Measurements from ENCODE around the gene TAF3. TPM values are rescaled to one million over a fixed set of nuclear protein-coding genes. Genes with fewer than 3 reads are reported as not detected.

TAF3 gene
- total RNA-seq, 2 donors from 2014 or later, result 15.6 to 20.0 TPM

- ATAC-seq, result no peak
- Mint-ChIP-seq H3K36me3 (peaks cover 8% of the 10 kb centered on the region), H3K27me3 (no peaks in the 10 kb centered on the region), H3K4me1 (ENCODE audit: low read depth in 2 of 2) (peaks cover 22 to 26% of the 10 kb centered on the region in 2 donors), H3K9me3 (no peaks in the 10 kb centered on the region), H3K27ac (no peak overlapping the region), H3K4me3 (no peak overlapping the region)
- DNase-seq (ENCODE audit: low spot score), result no peak
Observed at GRCh38 chr10:7829289-7829834, 11.1 kb downstream of the TAF3 start.

- Mint-ChIP-seq H3K4me1 (ENCODE audit: low read depth in 2 of 2) (peaks cover 32 to 36% of the 10 kb centered on the region in 2 donors), H3K9me3 (no peaks in the 10 kb centered on the region), H3K27ac (no peak overlapping the region), H3K36me3 (no peaks in the 10 kb centered on the region), H3K4me3 (no peak overlapping the region), H3K27me3 (no peaks in the 10 kb centered on the region)
- no peak for DNase-seq (ENCODE audit: low spot score)
- no peak for ATAC-seq
Observed at GRCh38 chr10:7832060-7832459, 13.8 kb downstream of the TAF3 start.

- Mint-ChIP-seq H3K36me3 (no peaks in the 10 kb centered on the region), H3K27ac (no peak overlapping the region), H3K27me3 (no peaks in the 10 kb centered on the region), H3K4me3 (no peak overlapping the region), H3K9me3 (no peaks in the 10 kb centered on the region), H3K4me1 (ENCODE audit: low read depth in 2 of 2) (peaks cover 32% of the 10 kb centered on the region in 2 donors)
- no peak for DNase-seq (ENCODE audit: low spot score)
- no peak for ATAC-seq
Observed at GRCh38 chr10:7833210-7833609, 14.9 kb downstream of the TAF3 start.

GRCh38 chr10:7834262-7834661 lies 16.0 kb downstream of the TAF3 start:
- Mint-ChIP-seq H3K4me3 (no peak overlapping the region), H3K9me3 (no peaks in the 10 kb centered on the region), H3K27me3 (no peaks in the 10 kb centered on the region), H3K36me3 (no peaks in the 10 kb centered on the region), H3K27ac (no peak overlapping the region), H3K4me1 (ENCODE audit: low read depth in 2 of 2) (peaks cover 28 to 31% of the 10 kb centered on the region in 2 donors)
- no peak for DNase-seq (ENCODE audit: low spot score)
- ATAC-seq, result no peak

- H3K4me3 Mint-ChIP-seq, result no peak overlapping the region
- H3K36me3 Mint-ChIP-seq, result no peaks in the 10 kb centered on the region
- no peak overlapping the region for H3K27ac Mint-ChIP-seq
- H3K27me3 Mint-ChIP-seq, result no peaks in the 10 kb centered on the region
- no peaks in the 10 kb centered on the region for H3K9me3 Mint-ChIP-seq
- no peak for DNase-seq (ENCODE audit: low spot score)
- peaks cover 21% of the 10 kb centered on the region in 2 donors for H3K4me1 Mint-ChIP-seq (ENCODE audit: low read depth in 2 of 2)
- no peak for ATAC-seq
Observed at GRCh38 chr10:7836571-7836970, 18.3 kb downstream of the TAF3 start.

- no peak for DNase-seq (ENCODE audit: low spot score)
- ATAC-seq, result no peak
- H3K9me3 Mint-ChIP-seq, result no peaks in the 10 kb centered on the region
- H3K4me1 Mint-ChIP-seq (ENCODE audit: low read depth in 2 of 2), result peaks cover 6 to 9% of the 10 kb centered on the region in 2 donors
- no peak overlapping the region for H3K4me3 Mint-ChIP-seq
- H3K27me3 Mint-ChIP-seq, result no peaks in the 10 kb centered on the region
- H3K36me3 Mint-ChIP-seq, result no peaks in the 10 kb centered on the region
- H3K27ac Mint-ChIP-seq, result no peak overlapping the region
Observed at GRCh38 chr10:7846591-7846990, 28.3 kb downstream of the TAF3 start.

GRCh38 chr10:7853226-7853842 lies 35.0 kb downstream of the TAF3 start:
- Mint-ChIP-seq H3K27me3 (no peaks in the 10 kb centered on the region), H3K9me3 (no peaks in the 10 kb centered on the region), H3K36me3 (peaks cover 4% of the 10 kb centered on the region), H3K27ac (peak overlapping the region in 1 of 2 donors; percentile 44), H3K4me3 (no peak overlapping the region), H3K4me1 (ENCODE audit: low read depth in 2 of 2) (peaks cover 23 to 28% of the 10 kb centered on the region in 2 donors)
- DNase-seq (ENCODE audit: low spot score) (no peak), ATAC-seq (no peak)

GRCh38 chr10:7853890-7854289 lies 35.6 kb downstream of the TAF3 start:
- no peak for ATAC-seq
- peaks cover 24 to 25% of the 10 kb centered on the region in 2 donors for H3K4me1 Mint-ChIP-seq (ENCODE audit: low read depth in 2 of 2)

GRCh38 chr10:7855205-7855604 lies 36.9 kb downstream of the TAF3 start:
- no peak for DNase-seq (ENCODE audit: low spot score)
- Mint-ChIP-seq H3K4me3 (no peak overlapping the region), H3K27me3 (no peaks in the 10 kb centered on the region), H3K9me3 (no peaks in the 10 kb centered on the region), H3K4me1 (ENCODE audit: low read depth in 2 of 2) (peaks cover 24 to 25% of the 10 kb centered on the region in 2 donors), H3K27ac (no peak overlapping the region), H3K36me3 (peaks cover 4% of the 10 kb centered on the region)
- ATAC-seq, result no peak

More at GRCh38 chr10:7853890-7854289, 35.6 kb downstream of the TAF3 start:
- no peaks in the 10 kb centered on the region for H3K9me3 Mint-ChIP-seq
- H3K27ac Mint-ChIP-seq, result peak overlapping the region in 1 of 2 donors; percentile 44
- DNase-seq (ENCODE audit: low spot score), result no peak
- no peak overlapping the region for H3K4me3 Mint-ChIP-seq
- peaks cover 4% of the 10 kb centered on the region for H3K36me3 Mint-ChIP-seq
- no peaks in the 10 kb centered on the region for H3K27me3 Mint-ChIP-seq

- H3K27me3 Mint-ChIP-seq, result no peaks in the 10 kb centered on the region
- DNase-seq (ENCODE audit: low spot score), result no peak
- H3K27ac Mint-ChIP-seq, result no peak overlapping the region
- H3K4me1 Mint-ChIP-seq (ENCODE audit: low read depth in 2 of 2), result peaks cover 21 to 25% of the 10 kb centered on the region in 2 donors
- peaks cover 8% of the 10 kb centered on the region for H3K36me3 Mint-ChIP-seq
- no peak for ATAC-seq
- H3K9me3 Mint-ChIP-seq, result peaks cover 3% of the 10 kb centered on the region
- H3K4me3 Mint-ChIP-seq, result no peak overlapping the region
Observed at GRCh38 chr10:7856678-7857077, 38.4 kb downstream of the TAF3 start.

GRCh38 chr10:7857262-7857661 lies 39.0 kb downstream of the TAF3 start:
- H3K27me3 Mint-ChIP-seq, result no peaks in the 10 kb centered on the region
- no peak overlapping the region for H3K4me3 Mint-ChIP-seq
- H3K4me1 Mint-ChIP-seq (ENCODE audit: low read depth in 2 of 2), result peaks cover 20 to 23% of the 10 kb centered on the region in 2 donors
- no peak overlapping the region for H3K27ac Mint-ChIP-seq
- peaks cover 8% of the 10 kb centered on the region for H3K9me3 Mint-ChIP-seq
- no peak for ATAC-seq
- no peak for DNase-seq (ENCODE audit: low spot score)
- H3K36me3 Mint-ChIP-seq, result peaks cover 14% of the 10 kb centered on the region

GRCh38 chr10:7861509-7862120 lies 43.3 kb downstream of the TAF3 start:
- ATAC-seq (no peak), DNase-seq (ENCODE audit: low spot score) (no peak)
- H3K36me3 Mint-ChIP-seq, result peaks cover 18% of the 10 kb centered on the region
- no peak overlapping the region for H3K27ac Mint-ChIP-seq
- H3K27me3 Mint-ChIP-seq, result no peaks in the 10 kb centered on the region
- peaks cover 8% of the 10 kb centered on the region for H3K9me3 Mint-ChIP-seq
- H3K4me1 Mint-ChIP-seq (ENCODE audit: low read depth in 2 of 2), result peaks cover 26 to 30% of the 10 kb centered on the region in 2 donors
- no peak overlapping the region for H3K4me3 Mint-ChIP-seq

- Mint-ChIP-seq H3K27ac (no peak overlapping the region), H3K4me3 (no peak overlapping the region)
- ATAC-seq, result no peak
Observed at GRCh38 chr10:7862121-7862514, 43.8 kb downstream of the TAF3 start.

GRCh38 chr10:7866176-7866575 lies 47.9 kb downstream of the TAF3 start:
- H3K4me1 Mint-ChIP-seq (ENCODE audit: low read depth in 2 of 2), result peaks cover 20 to 21% of the 10 kb centered on the region in 2 donors
- DNase-seq (ENCODE audit: low spot score) (no peak), ATAC-seq (no peak)
- peaks cover 18% of the 10 kb centered on the region for H3K36me3 Mint-ChIP-seq
- no peak overlapping the region for H3K27ac Mint-ChIP-seq
- H3K4me3 Mint-ChIP-seq, result no peak overlapping the region
- peaks cover 8% of the 10 kb centered on the region for H3K9me3 Mint-ChIP-seq
- no peaks in the 10 kb centered on the region for H3K27me3 Mint-ChIP-seq

More at GRCh38 chr10:7862121-7862514, 43.8 kb downstream of the TAF3 start:
- Mint-ChIP-seq H3K9me3 (peaks cover 8% of the 10 kb centered on the region), H3K36me3 (peaks cover 18% of the 10 kb centered on the region), H3K27me3 (no peaks in the 10 kb centered on the region), H3K4me1 (ENCODE audit: low read depth in 2 of 2) (peaks cover 24 to 27% of the 10 kb centered on the region in 2 donors)
- no peak for DNase-seq (ENCODE audit: low spot score)

Measured in natural killer cell treated with Interleukin-12 subunit alpha and Interleukin-12 subunit beta and Interleukin-15 and Interleukin-18, amount 100 ng/mL, for 72 hours (primary cell).